Measurements from ENCODE around the gene RTN4. TPM values are rescaled to one million over a fixed set of nuclear protein-coding genes. Genes with fewer than 3 reads are reported as not detected.

RTN4 gene
- total RNA-seq, 1 donor from 2014 or later = 106 TPM

- DNase-seq (ENCODE audit: low read depth) = no peak
- Histone ChIP-seq H3K4me3 (ENCODE audit: low read depth, low read length) (no peak overlapping the region), H3K27me3 (ENCODE audit: control insufficient read depth, insufficient read depth, low read length) (no peaks in the 10 kb centered on the region), H3K36me3 (ENCODE audit: control insufficient read depth, insufficient read depth, low read length) (no peaks in the 10 kb centered on the region)
- no peak for TF ChIP-seq CTCF (IDR thresholded peaks at IDR 0.05; ENCODE audit: insufficient read depth, low read length, severe bottlenecking)
- no peak for FAIRE-seq
Measured at GRCh38 chr2:54965425-54965824, 84.8 kb downstream of the RTN4 start.

DNA sequence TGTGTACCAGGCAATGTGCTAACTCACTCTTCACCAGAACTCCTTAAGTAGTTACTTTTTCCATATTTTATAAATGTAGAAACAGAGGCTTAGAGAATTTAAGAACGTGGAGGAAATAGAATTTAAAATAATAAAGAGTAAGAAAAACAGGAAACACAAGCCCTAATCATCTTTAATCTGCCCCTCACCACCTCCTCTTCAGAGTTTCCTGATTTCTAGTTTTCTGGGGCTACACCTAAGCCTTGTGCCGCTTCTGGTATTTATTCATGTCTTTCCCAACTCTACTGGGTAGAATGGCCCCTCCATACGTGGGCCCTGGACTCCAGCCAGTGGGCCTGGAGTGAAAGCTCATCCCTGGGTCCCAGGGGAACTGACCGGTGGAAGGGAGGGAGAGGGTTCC lies 85.4 kb downstream of the RTN4 start:
- Histone ChIP-seq H3K4me3 (ENCODE audit: low read depth, low read length) (no peak overlapping the region), H3K27me3 (ENCODE audit: control insufficient read depth, insufficient read depth, low read length) (no peaks in the 10 kb centered on the region), H3K36me3 (ENCODE audit: control insufficient read depth, insufficient read depth, low read length) (no peaks in the 10 kb centered on the region)
- TF ChIP-seq CTCF (IDR thresholded peaks at IDR 0.05; ENCODE audit: insufficient read depth, low read length, severe bottlenecking) = no peak
- FAIRE-seq (no peak), DNase-seq (ENCODE audit: low read depth) (no peak)

- Histone ChIP-seq H3K4me3 (ENCODE audit: low read depth, low read length) (no peak overlapping the region), H3K27me3 (ENCODE audit: control insufficient read depth, insufficient read depth, low read length) (no peaks in the 10 kb centered on the region), H3K36me3 (ENCODE audit: control insufficient read depth, insufficient read depth, low read length) (no peaks in the 10 kb centered on the region)
- FAIRE-seq (no peak), DNase-seq (ENCODE audit: low read depth) (no peak)
- no peak for TF ChIP-seq CTCF (IDR thresholded peaks at IDR 0.05; ENCODE audit: insufficient read depth, low read length, severe bottlenecking)
Measured at GRCh38 chr2:54964271-54964670, 86.0 kb downstream of the RTN4 start.

DNA sequence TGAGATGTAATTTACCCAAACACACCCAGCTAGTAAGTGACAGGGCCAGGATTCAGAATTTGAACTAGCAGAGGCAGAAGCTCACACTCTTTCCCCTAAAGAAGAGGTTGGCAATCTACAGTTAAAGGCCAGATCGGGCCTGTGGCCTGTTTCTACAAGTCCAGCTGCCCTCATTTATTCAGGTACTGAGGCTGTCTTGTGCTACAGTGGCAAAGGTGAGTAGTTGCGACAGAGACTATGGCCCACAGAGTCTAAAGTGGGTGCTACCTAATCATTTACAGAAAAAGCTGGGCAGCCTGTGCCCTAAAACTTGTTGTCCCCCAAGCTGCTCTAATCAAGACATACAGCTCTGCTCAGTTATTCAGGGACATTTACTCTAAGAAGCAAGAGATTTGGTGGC lies 86.8 kb downstream of the RTN4 start:
- Histone ChIP-seq H3K4me3 (ENCODE audit: low read depth, low read length) (no peak overlapping the region), H3K36me3 (ENCODE audit: control insufficient read depth, insufficient read depth, low read length) (no peaks in the 10 kb centered on the region), H3K27me3 (ENCODE audit: control insufficient read depth, insufficient read depth, low read length) (no peaks in the 10 kb centered on the region)
- DNase-seq (ENCODE audit: low read depth) = no peak
- TF ChIP-seq CTCF (IDR thresholded peaks at IDR 0.05; ENCODE audit: insufficient read depth, low read length, severe bottlenecking) = no peak
- FAIRE-seq = no peak

DNA sequence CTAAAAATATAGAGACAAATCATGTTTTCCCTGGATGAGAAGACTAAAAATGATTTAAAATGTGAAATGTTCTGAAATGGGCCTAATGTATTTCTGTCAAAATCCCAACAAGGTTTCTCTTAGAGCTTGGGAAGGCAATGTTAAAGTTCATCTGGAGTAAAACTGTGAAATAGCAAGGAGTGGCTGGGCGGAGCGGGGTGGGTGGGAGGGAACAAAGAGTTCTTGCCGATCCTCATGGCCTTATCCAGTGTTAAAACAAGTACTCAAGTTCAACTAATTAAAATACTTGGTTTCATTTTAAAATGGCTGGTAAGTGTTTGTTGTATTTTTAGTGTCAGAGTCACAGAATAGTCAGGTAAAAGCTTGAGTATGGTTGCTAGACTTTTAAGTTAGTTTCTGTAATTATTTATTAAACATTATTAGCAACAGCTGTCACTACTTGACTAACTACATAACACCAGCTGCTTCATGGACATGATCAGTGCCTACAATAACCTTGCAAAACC lies 87.3 kb downstream of the RTN4 start:
- no peak for TF ChIP-seq CTCF (IDR thresholded peaks at IDR 0.05; ENCODE audit: insufficient read depth, low read length, severe bottlenecking)
- FAIRE-seq = no peak
- no peak overlapping the region for H3K4me3 ChIP-seq (ENCODE audit: low read depth, low read length)
- no peaks in the 10 kb centered on the region for H3K27me3 ChIP-seq (ENCODE audit: control insufficient read depth, insufficient read depth, low read length)
- DNase-seq (ENCODE audit: low read depth) = no peak
- H3K36me3 ChIP-seq (ENCODE audit: control insufficient read depth, insufficient read depth, low read length) = no peaks in the 10 kb centered on the region

DNA sequence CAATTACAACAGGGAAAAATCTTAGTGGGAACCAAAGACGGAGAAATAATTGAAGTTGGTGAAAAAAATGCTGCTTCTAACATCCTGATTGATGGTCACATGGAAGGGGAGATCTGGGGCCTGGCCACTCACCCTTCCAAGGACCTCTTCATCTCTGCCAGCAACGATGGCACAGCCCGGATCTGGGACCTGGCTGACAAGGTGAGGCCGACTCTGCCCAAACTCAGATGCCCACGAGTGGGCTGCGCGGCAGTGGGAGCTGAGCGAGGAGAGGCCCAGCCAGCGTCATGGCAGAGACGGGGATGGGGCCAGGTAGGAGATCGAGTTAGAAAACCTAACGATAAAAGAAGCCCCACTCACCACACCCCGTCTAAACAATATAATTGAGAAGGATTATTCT lies 87.7 kb downstream of the RTN4 start:
- no peak for DNase-seq (ENCODE audit: low read depth)
- H3K36me3 ChIP-seq (ENCODE audit: control insufficient read depth, insufficient read depth, low read length) = no peaks in the 10 kb centered on the region
- H3K27me3 ChIP-seq (ENCODE audit: control insufficient read depth, insufficient read depth, low read length) = no peaks in the 10 kb centered on the region
- no peak for TF ChIP-seq CTCF (IDR thresholded peaks at IDR 0.05; ENCODE audit: insufficient read depth, low read length, severe bottlenecking)
- no peak overlapping the region for H3K4me3 ChIP-seq (ENCODE audit: low read depth, low read length)
- no peak for FAIRE-seq

Measured in bronchial epithelial cell (primary cell).